NCI-H774 (cell line): ENCODE measurements around the gene VIPR2.

Source experiments
- DNase-seq: peaks from one replicate; lab custom pipeline; 2025; lab: John Stamatoyannopoulos, UW

VIPR2 gene

DNA sequence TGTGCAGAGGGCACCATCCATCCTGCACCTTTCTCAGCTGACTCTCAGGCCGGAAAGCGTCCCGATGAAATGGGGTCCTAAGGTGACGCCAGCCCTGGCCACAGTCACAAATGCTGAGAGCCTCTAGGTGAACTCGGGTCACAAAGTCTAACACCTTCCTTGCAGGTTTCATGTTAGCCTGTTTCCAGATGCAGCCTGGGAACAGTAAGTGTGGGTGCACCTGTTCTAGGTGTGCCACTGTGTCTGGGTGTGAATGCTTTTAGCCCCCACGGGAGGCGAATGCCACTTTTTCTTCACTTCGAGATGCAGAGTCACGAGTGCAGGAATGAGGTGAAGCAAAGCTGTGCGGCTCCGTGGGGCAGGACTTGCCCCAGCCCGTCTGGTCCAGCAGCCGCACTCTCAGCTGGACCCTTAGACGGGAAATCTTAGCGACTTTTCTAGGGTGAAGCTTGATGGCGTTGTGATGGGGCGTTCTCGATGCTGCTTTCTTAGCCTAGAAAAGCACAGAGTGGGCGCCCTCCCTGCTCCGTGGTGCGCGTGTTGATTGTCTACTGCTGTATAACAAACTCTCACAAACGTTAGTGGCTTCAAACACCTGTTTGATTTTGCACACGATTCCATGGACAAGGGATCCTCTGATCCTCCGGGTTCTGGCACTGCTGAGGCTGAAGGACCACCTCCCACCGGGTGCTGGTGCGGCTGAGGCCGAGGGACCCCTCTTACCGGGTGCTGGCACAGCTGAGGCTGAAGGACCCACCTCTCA, 13.6 kb upstream of the VIPR2 start:
- no peak for DNase-seq

DNA sequence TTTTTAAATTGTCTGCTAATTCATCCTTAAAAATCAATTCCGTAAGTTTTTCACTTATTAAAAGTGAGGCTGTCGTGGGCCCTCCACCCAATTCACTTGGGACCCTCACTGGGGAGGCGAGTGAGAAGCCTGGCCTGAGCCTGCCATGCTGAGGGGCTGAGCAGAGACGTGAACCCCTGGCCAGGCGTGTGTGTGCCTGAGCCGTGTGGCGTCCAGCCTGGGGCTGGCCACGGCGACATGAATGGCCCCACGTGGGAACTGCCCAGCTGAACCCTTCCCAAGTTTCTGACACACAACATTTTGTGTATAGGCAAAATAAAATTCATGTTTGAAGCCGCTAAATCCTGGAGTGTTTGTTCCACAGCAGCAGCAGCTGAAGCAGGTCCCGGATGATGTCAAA, 13.0 kb upstream of the VIPR2 start:
- DNase-seq = no peak

GRCh38 chr7:159156436-159157245, 12.0 kb upstream of the VIPR2 start:
- no peak for DNase-seq

DNA sequence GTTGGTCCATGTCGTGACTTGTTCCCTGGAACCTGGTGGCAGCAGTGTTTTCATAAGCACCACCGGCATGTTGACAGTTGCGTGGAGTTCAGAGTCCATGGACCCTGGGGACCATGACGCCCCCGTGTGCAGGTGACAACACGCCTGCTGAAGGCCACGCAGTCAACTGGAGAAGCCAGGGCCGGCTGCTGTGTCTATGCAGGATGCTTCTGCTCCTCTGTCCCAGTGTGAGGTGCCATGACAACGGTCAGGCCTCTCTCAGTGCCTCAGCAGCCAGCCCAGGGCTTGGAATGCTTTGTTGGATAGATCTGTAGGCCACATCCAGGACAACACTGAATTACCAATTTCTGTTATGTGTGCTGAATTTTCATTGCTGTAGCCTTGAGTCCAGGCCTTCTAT, 10.7 kb upstream of the VIPR2 start:
- no peak for DNase-seq

DNA sequence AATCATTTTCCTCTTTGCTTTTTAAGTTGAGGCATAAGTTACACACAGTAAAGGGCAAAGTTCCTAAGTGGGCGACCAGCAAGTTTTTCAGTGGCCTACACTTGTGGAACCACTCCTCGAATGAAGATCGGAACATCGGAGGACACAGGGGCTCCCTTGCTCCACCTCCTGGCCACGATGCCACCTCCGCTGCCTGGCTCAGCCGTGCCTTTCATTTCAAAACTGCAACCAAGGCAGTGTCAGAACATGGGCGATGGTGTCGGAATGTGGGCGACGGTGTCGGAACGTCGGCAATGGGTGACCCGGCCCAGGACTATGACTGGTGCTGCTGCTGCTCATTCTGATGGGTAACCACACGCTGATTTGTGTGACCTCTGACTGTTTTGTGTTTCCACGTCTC, 9.6 kb upstream of the VIPR2 start:
- no peak for DNase-seq

- DNase-seq = no peak
These were observed 8.8 kb upstream of the VIPR2 start for GRCh38 chr7:159153511-159153910.

DNA sequence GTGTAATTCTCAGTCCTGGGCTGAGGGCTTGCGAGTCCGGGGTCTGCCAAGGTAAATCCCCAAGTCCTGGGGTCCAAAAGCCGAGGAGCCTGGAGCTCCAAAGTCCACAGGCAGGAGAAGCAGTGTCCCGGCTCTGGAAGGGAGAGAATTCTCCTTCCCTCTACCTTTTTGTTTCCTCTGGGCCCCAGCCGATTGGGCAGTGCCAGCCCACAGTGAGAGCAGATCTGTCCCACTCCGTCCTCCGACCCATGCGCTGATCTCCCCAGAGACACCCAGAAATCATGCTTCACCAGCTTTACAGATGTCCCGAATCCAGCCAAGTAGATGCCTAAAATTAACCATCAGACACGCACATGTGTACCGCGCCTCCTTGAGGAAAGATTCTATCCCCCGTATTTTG, 8.1 kb upstream of the VIPR2 start:
- DNase-seq = no peak

- no peak for DNase-seq
These were observed 6.6 kb upstream of the VIPR2 start for GRCh38 chr7:159151231-159151630.

GRCh38 chr7:159149488-159149887, 4.8 kb upstream of the VIPR2 start:
- DNase-seq = no peak

- DNase-seq = no peak
These were observed 4.0 kb upstream of the VIPR2 start for GRCh38 chr7:159148430-159149395.

GRCh38 chr7:159147687-159148086, 3.0 kb upstream of the VIPR2 start:
- DNase-seq = no peak

DNA sequence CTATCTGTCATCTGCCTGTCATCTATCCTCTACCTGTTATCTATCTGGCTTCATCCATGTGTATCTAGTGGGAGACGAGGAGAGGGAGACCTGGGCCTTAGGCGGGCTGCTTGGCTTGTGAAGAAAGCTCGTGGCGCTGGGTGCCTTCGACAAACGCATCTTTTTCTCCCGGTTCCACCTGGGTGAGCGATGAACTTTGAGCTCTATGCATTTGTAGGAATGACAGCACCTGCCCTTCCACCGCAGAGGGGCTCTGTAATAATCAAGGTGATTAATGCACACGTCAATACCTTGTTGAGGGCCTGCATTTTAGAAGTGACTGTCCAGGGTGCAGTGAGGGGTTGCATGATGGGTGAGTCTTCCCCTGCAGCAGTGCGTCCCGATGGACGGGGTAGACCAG, 2.6 kb upstream of the VIPR2 start:
- no peak for DNase-seq

DNA sequence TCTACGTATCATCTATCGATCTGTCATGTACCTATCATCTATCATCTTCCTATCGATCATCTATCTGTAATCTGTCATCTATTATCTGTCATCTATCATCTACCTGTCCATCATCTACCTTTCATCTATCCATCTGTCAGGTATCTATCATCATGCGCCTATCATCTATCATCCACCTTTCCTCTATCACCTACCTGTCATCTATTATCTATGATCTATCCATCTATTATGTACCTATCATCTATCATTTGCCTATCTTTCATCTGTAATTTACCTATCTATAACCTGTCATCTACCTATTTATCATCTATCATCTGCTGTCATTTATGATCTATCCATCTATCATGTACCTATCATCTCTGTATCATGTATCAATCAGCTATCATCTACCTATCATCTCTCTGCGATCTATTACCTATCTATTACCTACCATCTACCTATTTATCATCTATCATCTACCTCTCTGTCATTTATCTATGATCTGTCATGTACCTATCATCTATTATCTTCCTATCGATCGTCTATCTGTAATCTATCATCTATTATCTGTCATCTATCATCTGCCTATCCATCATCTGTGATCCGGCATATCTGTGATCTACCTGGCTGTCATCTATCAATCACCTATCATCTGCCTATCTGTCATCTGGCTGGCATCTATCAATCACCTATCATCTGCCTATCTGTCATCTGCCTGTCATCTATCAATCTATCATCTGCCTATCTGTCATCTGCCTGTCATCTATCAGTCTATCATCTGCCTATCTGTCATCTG, 1.6 kb upstream of the VIPR2 start:
- DNase-seq = no peak

DNA sequence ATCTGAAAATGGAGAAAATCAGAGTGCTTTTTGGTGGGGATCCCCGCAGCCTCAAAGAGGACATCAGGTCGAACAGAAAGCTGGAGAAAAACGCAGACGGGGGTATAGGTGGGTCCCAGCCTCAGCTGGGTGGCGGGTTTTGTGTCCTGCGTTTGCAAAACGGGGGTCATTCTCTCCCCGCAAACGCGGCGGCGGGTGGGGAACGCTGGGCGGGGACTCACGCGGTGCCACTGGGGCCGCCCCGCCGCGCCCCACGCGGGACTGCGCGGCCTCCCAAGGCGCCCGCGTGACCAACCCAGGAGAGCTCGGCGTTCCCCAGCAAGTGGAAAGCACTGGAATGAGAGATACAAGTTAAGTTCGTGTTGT, 806 bp upstream of the VIPR2 start:
- no peak for DNase-seq

GRCh38 chr7:159143780-159144757, 598 bp downstream of the VIPR2 start:
- no peak for DNase-seq

- no peak for DNase-seq
These were observed 1.9 kb downstream of the VIPR2 start for GRCh38 chr7:159142730-159143129.

DNA sequence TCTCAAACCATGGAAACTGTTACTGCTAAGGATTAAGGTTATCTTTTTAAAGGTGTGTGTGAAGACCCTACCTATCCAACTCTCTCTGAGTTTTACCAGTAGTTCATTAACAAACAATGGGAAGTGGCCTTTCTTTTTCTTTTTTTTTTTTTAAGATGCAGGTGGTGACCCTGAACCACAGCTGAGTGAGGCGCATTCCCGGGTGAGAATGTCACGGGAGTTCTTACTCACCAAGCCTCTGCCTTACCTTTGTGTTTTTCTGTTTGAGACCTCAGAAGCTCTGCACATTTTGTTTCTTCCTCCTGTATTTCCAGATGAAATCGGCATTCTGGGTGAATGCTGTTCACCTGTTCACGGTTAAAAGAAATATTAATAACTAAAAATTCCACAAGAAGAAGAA, 2.5 kb downstream of the VIPR2 start:
- DNase-seq = no peak

GRCh38 chr7:159141660-159142059, 3.0 kb downstream of the VIPR2 start:
- DNase-seq = no peak

GRCh38 chr7:159141167-159141566, 3.5 kb downstream of the VIPR2 start:
- DNase-seq = no peak

DNA sequence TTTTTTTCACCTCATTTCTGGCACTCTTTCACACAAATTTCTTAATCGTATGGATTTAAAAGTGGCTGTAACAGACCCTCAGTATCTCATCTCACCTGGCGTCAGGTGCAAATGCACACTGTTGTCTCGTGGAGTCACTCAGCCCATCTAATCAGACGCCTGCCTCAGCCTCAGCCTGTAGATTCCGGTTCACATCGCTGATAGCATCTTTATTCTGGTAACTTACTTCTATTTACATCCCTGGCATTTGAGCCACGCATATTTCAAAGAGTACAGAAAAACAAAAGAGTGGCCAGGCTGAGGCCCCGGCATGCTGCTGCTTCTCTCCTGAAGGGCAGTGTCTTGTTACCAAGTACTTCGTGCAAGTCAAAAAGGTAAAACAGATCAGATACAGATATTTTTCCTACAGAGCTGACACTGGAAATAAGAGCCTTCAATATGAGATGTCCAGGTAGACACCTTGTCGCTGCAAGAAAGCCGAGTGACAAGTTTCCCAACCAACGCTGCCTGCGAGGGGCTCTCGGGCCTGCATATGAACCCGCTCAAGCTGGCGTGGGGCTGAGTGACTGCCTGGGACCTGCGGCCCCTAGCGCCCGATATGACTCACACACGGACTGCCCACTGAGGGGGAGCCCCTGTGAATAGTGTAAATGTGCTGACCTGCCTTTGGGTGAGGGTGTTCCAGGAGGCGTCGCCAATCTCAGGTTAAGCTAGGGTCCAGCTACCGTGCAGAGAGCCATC, 4.3 kb downstream of the VIPR2 start:
- no peak for DNase-seq
